Measurements from ENCODE around the gene TOR1AIP2.
A peak's percentile ranks its signal among the peaks of the same experiment; 100 is the strongest.

The TOR1AIP2 gene

GRCh38 chr1:179825798-179826460 lies 51.7 kb downstream of the TOR1AIP2 start:
- no peak for DNase-seq (ENCODE audit: low read depth in 3 of 3)

- DNase-seq (ENCODE audit: low read depth in 3 of 3): no peak
These were observed 52.4 kb downstream of the TOR1AIP2 start for GRCh38 chr1:179825206-179825605.

GRCh38 chr1:179824265-179824664 lies 53.3 kb downstream of the TOR1AIP2 start:
- no peak for DNase-seq (ENCODE audit: low read depth in 3 of 3)

- DNase-seq (ENCODE audit: low read depth in 3 of 3): no peak
These were observed 53.9 kb downstream of the TOR1AIP2 start for GRCh38 chr1:179823693-179824092.

- no peak for DNase-seq (ENCODE audit: low read depth in 3 of 3)
These were observed 55.5 kb downstream of the TOR1AIP2 start for GRCh38 chr1:179822065-179822464.

- no peak for DNase-seq (ENCODE audit: low read depth in 3 of 3)
These were observed 56.1 kb downstream of the TOR1AIP2 start for GRCh38 chr1:179821524-179821923.

GRCh38 chr1:179820226-179820970 lies 57.2 kb downstream of the TOR1AIP2 start:
- no peak for DNase-seq (ENCODE audit: low read depth in 3 of 3)

GRCh38 chr1:179818743-179819173 lies 58.8 kb downstream of the TOR1AIP2 start:
- no peak for DNase-seq (ENCODE audit: low read depth in 3 of 3)

- DNase-seq (ENCODE audit: low read depth in 3 of 3): no peak
These were observed 59.3 kb downstream of the TOR1AIP2 start for GRCh38 chr1:179818260-179818659.

- DNase-seq (ENCODE audit: low read depth in 3 of 3): no peak
These were observed 59.8 kb downstream of the TOR1AIP2 start for GRCh38 chr1:179817789-179818188.

GRCh38 chr1:179817056-179817455 lies 60.5 kb downstream of the TOR1AIP2 start:
- no peak for DNase-seq (ENCODE audit: low read depth in 3 of 3)

- no peak for DNase-seq (ENCODE audit: low read depth in 3 of 3)
These were observed 61.2 kb downstream of the TOR1AIP2 start for GRCh38 chr1:179816196-179816960.

GRCh38 chr1:179815641-179816040 lies 62.0 kb downstream of the TOR1AIP2 start:
- no peak for DNase-seq (ENCODE audit: low read depth in 3 of 3)

GRCh38 chr1:179814546-179814838 lies 63.1 kb downstream of the TOR1AIP2 start:
- no peak for DNase-seq (ENCODE audit: low read depth in 3 of 3)

GRCh38 chr1:179813626-179814545 lies 63.7 kb downstream of the TOR1AIP2 start:
- no peak for DNase-seq (ENCODE audit: low read depth in 3 of 3)

- no peak for DNase-seq (ENCODE audit: low read depth in 3 of 3)
These were observed 64.9 kb downstream of the TOR1AIP2 start for GRCh38 chr1:179812501-179813292.

GRCh38 chr1:179810367-179810715 lies 67.3 kb downstream of the TOR1AIP2 start:
- DNase-seq (ENCODE audit: low read depth in 3 of 3): no peak

GRCh38 chr1:179809506-179810366 lies 67.9 kb downstream of the TOR1AIP2 start:
- peak; percentile 38 to 55 (median 39) for DNase-seq (ENCODE audit: low read depth in 3 of 3)

- DNase-seq (ENCODE audit: low read depth in 3 of 3): no peak
These were observed 69.1 kb downstream of the TOR1AIP2 start for GRCh38 chr1:179808503-179808902.

Data from stimulated activated CD4-positive, alpha-beta T cell treated with anti-CD3 and anti-CD28 coated beads, TNF-alpha, amount 100 ng/mL, for 4 hours (primary cell).